H1 (cell line): ENCODE data around the gene NEURL1. TPM values are rescaled to one million over a fixed set of nuclear protein-coding genes. Genes with fewer than 3 reads are reported as not detected.

ENCODE experiments used
- CTCF ChIA-PET: fragments of 300-600 bp; sonication (Branson Sonifier 250); formaldehyde crosslinking; loops from one replicate; lab custom pipeline; 2021; ENCODE audit not compliant: partially characterized antibody; lab: Charles Lee
- POLR2A ChIA-PET: fragments of 300-600 bp; sonication (Branson Sonifier 250); formaldehyde crosslinking; loops from one replicate; lab custom pipeline; 2021; ENCODE audit warnings: inconsistent platforms; ENCODE audit not compliant: partially characterized antibody; lab: Charles Lee
- DNase-seq, 2 experiments: peaks; one replicate each; pipeline versions ENCODE4 v3.0.0 to v3.0.0-alpha.2; 2010 to 2022; ENCODE audit warnings: low spot score in 2 of 2, low read depth in 1 of 2, mixed read lengths in 1 of 2
- FAIRE-seq: peaks from 2 replicates; lab custom pipeline; 2011; peaks lifted over from hg19 to GRCh38; lab: Jason Lieb, UNC
- H2AFZ ChIP-seq: 2 replicates; pipeline ENCODE4 v1.8.1; 2012; ENCODE audit warnings: low read length, inconsistent platforms
- H2AK5ac ChIP-seq: 2 replicates; pipeline ENCODE4 v1.6.1; 2013; ENCODE audit warnings: low read depth, low read length
- H2BK120ac ChIP-seq: replicated peaks from 2 replicates; pipeline ENCODE3; 2013; ENCODE audit warnings: low read depth, low read length, inconsistent platforms
- H2BK12ac ChIP-seq: 2 replicates; pipeline ENCODE4 v1.6.1; 2013; ENCODE audit warnings: low read depth, low read length
- H2BK15ac ChIP-seq: 2 replicates; pipeline ENCODE4 v1.6.1; 2013; ENCODE audit warnings: low read length
- H2BK20ac ChIP-seq: 2 replicates; pipeline ENCODE4 v1.6.1; 2013; ENCODE audit warnings: low read length
- H2BK5ac ChIP-seq: 2 replicates; pipeline ENCODE4 v1.6.1; 2013; ENCODE audit warnings: low read depth, low read length
- H3K14ac ChIP-seq: 2 replicates; pipeline ENCODE4 v1.6.1; 2013; ENCODE audit warnings: inconsistent platforms; ENCODE audit not compliant: insufficient read length
- H3K18ac ChIP-seq: 2 replicates; pipeline ENCODE4 v1.6.1; 2013; ENCODE audit warnings: low read length; ENCODE audit errors: extremely low read depth
- H3K23ac ChIP-seq: 2 replicates; pipeline ENCODE4 v1.6.1; 2013; ENCODE audit warnings: inconsistent platforms; ENCODE audit not compliant: insufficient read length
- H3K23me2 ChIP-seq: 2 replicates; pipeline ENCODE4 v1.6.1; 2013; ENCODE audit warnings: low read depth, low read length
- H3K27ac ChIP-seq: 2 replicates; pipeline ENCODE4 v1.6.1; 2011; ENCODE audit warnings: low read depth, low read length, inconsistent platforms
- H3K27me3 ChIP-seq, 4 experiments: replicated peaks in 1 of 4; 1 replicate in 1 of 4; 2 replicates in 3 of 4; pipeline versions ENCODE4 v1.6.1 to v1.8.1; 2011 to 2013; ENCODE audit warnings: low read length in 3 of 4, mild to moderate bottlenecking in 3 of 4, inconsistent platforms in 2 of 4, mixed read lengths in 2 of 4, moderate library complexity in 1 of 4; ENCODE audit not compliant: control insufficient read depth in 3 of 4, insufficient read depth in 3 of 4; ENCODE audit errors: extremely low read depth in 1 of 4
- H3K36me3 ChIP-seq, 4 experiments: 2 replicates each; pipeline versions ENCODE4 v1.6.1 to v1.8.1; 2011 to 2013; ENCODE audit warnings: mild to moderate bottlenecking in 4 of 4, low read length in 3 of 4, moderate library complexity in 2 of 4, control low read depth in 1 of 4, inconsistent platforms in 1 of 4; ENCODE audit not compliant: insufficient read depth in 4 of 4, control insufficient read depth in 2 of 4
- H3K4ac ChIP-seq: replicated peaks from 2 replicates; pipeline ENCODE3; 2013; ENCODE audit warnings: low read length, low read depth, mixed read lengths, inconsistent platforms; ENCODE audit not compliant: insufficient read length
- H3K4me1 ChIP-seq, 4 experiments: replicated peaks in 1 of 4; 1 replicate in 1 of 4; 2 replicates in 3 of 4; pipeline versions ENCODE4 v1.6.1 to v1.8.1; 2011 to 2013; ENCODE audit warnings: low read length in 3 of 4, inconsistent platforms in 2 of 4, mixed read lengths in 1 of 4; ENCODE audit not compliant: insufficient read depth in 4 of 4, control insufficient read depth in 3 of 4
- H3K4me2 ChIP-seq, 2 experiments: 2 replicates each; pipeline versions ENCODE4 v1.6.1 to v1.8.1; 2011 to 2013; ENCODE audit warnings: low read depth in 2 of 2, low read length in 2 of 2, control low read depth in 1 of 2, inconsistent platforms in 1 of 2, mild to moderate bottlenecking in 1 of 2; ENCODE audit not compliant: insufficient read depth in 1 of 2
- H3K4me3 ChIP-seq, 4 experiments: fragments of 200-600, 300-600 bp in 1 of 4; sonication (generic), shearing (Covaris generic), sonication (Bioruptor Twin) in 1 of 4; 2 replicates each; pipeline versions ENCODE4 v1.5.1 to v1.8.1; 2011 to 2016; ENCODE audit warnings: low read length in 4 of 4, low read depth in 3 of 4, control low read depth in 2 of 4, inconsistent platforms in 2 of 4, mild to moderate bottlenecking in 2 of 4, mixed read lengths in 1 of 4, moderate library complexity in 1 of 4; ENCODE audit not compliant: insufficient read depth in 2 of 4; ENCODE audit errors: extremely low read depth in 1 of 4
- H3K56ac ChIP-seq: replicated peaks from 2 replicates; pipeline ENCODE3; 2013; ENCODE audit warnings: low read depth, mild to moderate bottlenecking, mixed read lengths, low read length, inconsistent platforms; ENCODE audit not compliant: insufficient read length
- H3K79me1 ChIP-seq: 2 replicates; pipeline ENCODE4 v1.6.1; 2013; ENCODE audit warnings: low read depth, low read length, control low read depth
- H3K79me2 ChIP-seq, 2 experiments: 2 replicates each; pipeline versions ENCODE4 v1.6.1 to v1.8.1; 2012 to 2013; ENCODE audit warnings: low read length in 2 of 2, mild to moderate bottlenecking in 2 of 2, inconsistent platforms in 1 of 2; ENCODE audit not compliant: insufficient read depth in 2 of 2, control insufficient read depth in 1 of 2
- H3K9ac ChIP-seq, 4 experiments: replicated peaks in 1 of 4; 1 replicate in 1 of 4; 2 replicates in 3 of 4; pipeline versions ENCODE4 v1.6.1 to v1.8.1; 2011 to 2013; ENCODE audit warnings: low read depth in 3 of 4, low read length in 3 of 4, control low read depth in 2 of 4, mild to moderate bottlenecking in 2 of 4, moderate library complexity in 2 of 4, inconsistent platforms in 1 of 4; ENCODE audit errors: extremely low read depth in 1 of 4
- H3K9me3 ChIP-seq, 2 experiments: 2 replicates each; pipeline versions ENCODE4 v1.6.1 to v1.8.1; 2012 to 2013; ENCODE audit warnings: mild to moderate bottlenecking in 2 of 2, moderate library complexity in 2 of 2, control low read depth in 1 of 2, inconsistent platforms in 1 of 2, low read depth in 1 of 2, low read length in 1 of 2, mixed read lengths in 1 of 2; ENCODE audit not compliant: insufficient read depth in 2 of 2
- H4K20me1 ChIP-seq, 2 experiments: replicated peaks in 1 of 2; 2 replicates each; pipeline versions ENCODE3 to v1.8.1; 2011 to 2013; ENCODE audit warnings: inconsistent platforms in 2 of 2, low read length in 2 of 2, mild to moderate bottlenecking in 1 of 2; ENCODE audit not compliant: insufficient read depth in 2 of 2, control insufficient read depth in 1 of 2
- H4K5ac ChIP-seq: 2 replicates; pipeline ENCODE4 v1.6.1; 2013; ENCODE audit warnings: low read length, low read depth, mixed read lengths, inconsistent platforms; ENCODE audit not compliant: insufficient read length
- H4K8ac ChIP-seq: 2 replicates; pipeline ENCODE4 v1.8.0; 2013; ENCODE audit warnings: mild to moderate bottlenecking, moderate library complexity, low read length, inconsistent platforms; ENCODE audit not compliant: insufficient read depth; ENCODE audit errors: extremely low read depth
- H4K91ac ChIP-seq: replicated peaks from 2 replicates; pipeline ENCODE3; 2013; ENCODE audit warnings: low read length, mixed read lengths, inconsistent platforms; ENCODE audit not compliant: insufficient read length
- HDAC2 ChIP-seq, 2 experiments: fragments of 300-600 bp in 1 of 2; sonication (generic) in 1 of 2; IDR thresholded peaks; 2 replicates each; pipeline ENCODE4 v1.6.1; 2011 to 2012; ENCODE audit warnings: low read depth in 2 of 2, low read length in 2 of 2, mild to moderate bottlenecking in 2 of 2, moderate library complexity in 2 of 2, borderline replicate concordance in 1 of 2, inconsistent platforms in 1 of 2
- KDM1A ChIP-seq: fragments of 200-600, 300-600 bp; sonication (generic); IDR thresholded peaks from 2 replicates; pipeline ENCODE4 v1.7.1; 2016; ENCODE audit warnings: mild to moderate bottlenecking, low read length, borderline replicate concordance
- POLR2AphosphoS5 ChIP-seq: IDR thresholded peaks from 2 replicates; pipeline ENCODE4 v1.6.1; 2011; ENCODE audit warnings: low read depth, low read length
- WGBS, 2 experiments: shearing (Covaris generic) in 1 of 2; methylation state at CpG; one replicate each; pipeline versions ENCODE4 v1.1.6 to v1.1.7; 2013 to 2015; ENCODE audit warnings: low lambda C conversion rate in 2 of 2, mixed read lengths in 2 of 2, inconsistent platforms in 1 of 2, low coverage in 1 of 2, missing lambda C conversion rate in 1 of 2; ENCODE audit not compliant: insufficient replicate concordance in 2 of 2, insufficient coverage in 1 of 2, insufficient read length in 1 of 2; ENCODE audit errors: extremely low coverage in 1 of 2, missing lambda C conversion rate in 1 of 2; 5-methylcytosine and 5-hydroxymethylcytosine counted together
- polyA plus RNA-seq, 7 experiments: library from polyadenylated mRNA; depleted of rRNA in 3 of 7; stranded (reverse) in 5 of 7; unstranded in 2 of 7; fragments of >200 nt in 5 of 7; fragments of 200-250 nt in 2 of 7; gene quantifications; 1 replicate in 5 of 7; 2 replicates in 1 of 7; 4 replicates in 1 of 7; pipeline versions ENCODE4 v1.2.1 to v1.2.3, GENCODE V29; 2011 to 2013; ENCODE audit warnings: missing spikeins in 2 of 7, mixed read lengths in 2 of 7
- total RNA-seq: library from RNA; stranded (reverse); fragmentation: NEBNext Ultra II Directional; extraction: Animal tissue kit (Norgen Biotek cat#: 25700); gene quantifications from 2 replicates; pipeline ENCODE4 v1.2.1, GENCODE V29; 2021

NEURL1 gene
- total and polyA plus RNA-seq, 2 of the 8 experiments (the other 6 are each of a cell fraction or from before 2014, with no cell fraction given): 0.54 to 0.58 TPM

- no peak overlapping the region for H3K4me3 ChIP-seq
- H2BK15ac ChIP-seq: no peak overlapping the region
- H3K18ac ChIP-seq: no peak overlapping the region
- H4K8ac ChIP-seq: peak overlapping the region; percentile 20; the same call in 1 of the 2 replicates
- H4K5ac ChIP-seq: no peak overlapping the region
- no peak overlapping the region for H3K56ac ChIP-seq
- H2BK12ac ChIP-seq: 0 out of 2 replicates have a peak overlapping the region, but pooled peaks have one; percentile 60
- H4K20me1 ChIP-seq: no peaks in the 10 kb centered on the region
- H3K79me2 ChIP-seq: no peaks in the 10 kb centered on the region
- H2BK20ac ChIP-seq: no peak overlapping the region
- FAIRE-seq: no peak
- DNase-seq: no peak
- no peak overlapping the region for H3K9ac ChIP-seq
- H4K91ac ChIP-seq: no peak overlapping the region
- TF ChIP-seq POLR2AphosphoS5 (no peak), KDM1A (peak; percentile 71; the same call in 1 of the 2 replicates), HDAC2 (IDR thresholded peaks at IDR 0.05; ENCODE audit: borderline replicate concordance in 1 of 2, low read depth in 2 of 2, low read length in 2 of 2) (peak in 1 of 2 experiments; percentile 41; a peak in 1 of 4 replicates)
- H2BK5ac ChIP-seq: no peak overlapping the region
- H3K23me2 ChIP-seq: no peaks in the 10 kb centered on the region
- ChIA-PET POLR2A (interaction anchor here (0.6 kb wide), 1 partner anchor 205 kb away, joined by 4 read pairs; the partner anchor contains the start of gene TAF5), CTCF (interaction anchor here (0.7 to 12.0 kb wide), 8 partner anchors 6 to 117 kb away, joined by 3 to 134 read pairs (median 3); no protein-coding TSS in a partner anchor)
- H3K4me1 ChIP-seq: no peaks in the 10 kb centered on the region
- H3K79me1 ChIP-seq: no peaks in the 10 kb centered on the region
- H2AFZ ChIP-seq: no peak overlapping the region
- H3K27ac ChIP-seq: no peak overlapping the region
- no peaks in the 10 kb centered on the region for H3K27me3 ChIP-seq
- no peak overlapping the region for H3K4ac ChIP-seq
- 0 out of 2 replicates have a peak overlapping the region, but pooled peaks have one; percentile 6 for H2AK5ac ChIP-seq
- no peak overlapping the region for H3K4me2 ChIP-seq
- H3K23ac ChIP-seq: no peak overlapping the region
- H2BK120ac ChIP-seq: no peak overlapping the region
- WGBS, 2 experiments: 92% methylated on average over 10 of the region's 10 CpGs; no CpG with 5 or more reads in 1 of the 2 experiments
- H3K9me3 ChIP-seq: no peaks in the 10 kb centered on the region
- H3K36me3 ChIP-seq: no peaks in the 10 kb centered on the region
- H3K14ac ChIP-seq: no peak overlapping the region
These were observed 79.1 kb downstream of the NEURL1 start for GRCh38 chr10:103572347-103573204.
